ENCODE results near the gene CYP4F22.

CYP4F22 gene

GRCh38 chr19:15488489-15489226, 19.7 kb upstream of the CYP4F22 start:
- WGBS (ENCODE audit: insufficient coverage): 94% methylated on average over 9 of the region's 13 CpGs
- Histone ChIP-seq H3K9me3 (ENCODE audit: control extremely low read depth in 1 of 5, control insufficient read depth in 4 of 5, insufficient read depth in 2 of 5, low read depth in 1 of 5, low read length in 4 of 5) (no peaks in the 10 kb centered on the region), H3K4me3 (ENCODE audit: control insufficient read depth in 1 of 7, extremely low read depth in 1 of 7, insufficient read depth in 4 of 7, low read depth in 2 of 7, low read length in 6 of 7) (no peak overlapping the region), H3K4me1 (ENCODE audit: control extremely low read depth in 1 of 4, control insufficient read depth in 4 of 4, insufficient read depth in 4 of 4, low read length in 3 of 4) (no peaks in the 10 kb centered on the region), H3K36me3 (ENCODE audit: control insufficient read depth in 4 of 4, insufficient read depth in 4 of 4, low read length in 3 of 4) (no peaks in the 10 kb centered on the region), H3K27me3 (replicated peaks in 2 of 5; ENCODE audit: control insufficient read depth in 4 of 5, insufficient read depth in 5 of 5, low read length in 4 of 5) (no peaks in the 10 kb centered on the region), H3K27ac (ENCODE audit: insufficient read depth in 1 of 2, low read depth in 1 of 2, low read length in 2 of 2, poor library complexity in 1 of 2, severe bottlenecking in 2 of 2) (no peak overlapping the region)
- POLR2A ChIA-PET: no interaction called here
- no peak for DNase-seq
- CTCF ChIA-PET: no interaction called here

- H3K4me1 ChIP-seq (ENCODE audit: control extremely low read depth in 1 of 4, control insufficient read depth in 4 of 4, insufficient read depth in 4 of 4, low read length in 3 of 4): no peaks in the 10 kb centered on the region
- no peaks in the 10 kb centered on the region for H3K36me3 ChIP-seq (ENCODE audit: control insufficient read depth in 4 of 4, insufficient read depth in 4 of 4, low read length in 3 of 4)
- no peaks in the 10 kb centered on the region for H3K9me3 ChIP-seq (ENCODE audit: control extremely low read depth in 1 of 5, control insufficient read depth in 4 of 5, insufficient read depth in 2 of 5, low read depth in 1 of 5, low read length in 4 of 5)
- ChIA-PET POLR2A (no interaction called here), CTCF (interaction anchor here (1.0 kb wide), 1 partner anchor 17 kb away, joined by 3 read pairs; no protein-coding TSS in a partner anchor)
- no CpG with 5 or more reads among the region's 1 CpG for WGBS (ENCODE audit: insufficient coverage)
- H3K27me3 ChIP-seq (replicated peaks in 2 of 5; ENCODE audit: control insufficient read depth in 4 of 5, insufficient read depth in 5 of 5, low read length in 4 of 5): no peaks in the 10 kb centered on the region
- H3K27ac ChIP-seq (ENCODE audit: insufficient read depth in 1 of 2, low read depth in 1 of 2, low read length in 2 of 2, poor library complexity in 1 of 2, severe bottlenecking in 2 of 2): no peak overlapping the region
- no peak overlapping the region for H3K4me3 ChIP-seq (ENCODE audit: control insufficient read depth in 1 of 7, extremely low read depth in 1 of 7, insufficient read depth in 4 of 7, low read depth in 2 of 7, low read length in 6 of 7)
- DNase-seq: no peak
Measured at GRCh38 chr19:15495151-15495550, 13.2 kb upstream of the CYP4F22 start.

- DNase-seq: no peak
- Histone ChIP-seq H3K36me3 (ENCODE audit: control insufficient read depth in 4 of 4, insufficient read depth in 4 of 4, low read length in 3 of 4) (no peaks in the 10 kb centered on the region), H3K4me3 (ENCODE audit: control insufficient read depth in 1 of 7, extremely low read depth in 1 of 7, insufficient read depth in 4 of 7, low read depth in 2 of 7, low read length in 6 of 7) (no peak overlapping the region), H3K9me3 (ENCODE audit: control extremely low read depth in 1 of 5, control insufficient read depth in 4 of 5, insufficient read depth in 2 of 5, low read depth in 1 of 5, low read length in 4 of 5) (no peaks in the 10 kb centered on the region), H3K4me1 (ENCODE audit: control extremely low read depth in 1 of 4, control insufficient read depth in 4 of 4, insufficient read depth in 4 of 4, low read length in 3 of 4) (no peaks in the 10 kb centered on the region), H3K27me3 (replicated peaks in 2 of 5; ENCODE audit: control insufficient read depth in 4 of 5, insufficient read depth in 5 of 5, low read length in 4 of 5) (peaks cover 0 to 2% (median 0%) of the 10 kb centered on the region in 5 experiments), H3K27ac (ENCODE audit: insufficient read depth in 1 of 2, low read depth in 1 of 2, low read length in 2 of 2, poor library complexity in 1 of 2, severe bottlenecking in 2 of 2) (no peak overlapping the region)
- CTCF ChIA-PET: interaction anchor here (1.1 kb wide), 1 partner anchor 18 kb away, joined by 4 read pairs; no protein-coding TSS in a partner anchor
- POLR2A ChIA-PET: no interaction called here
- 88% methylated on average over 7 of the region's 10 CpGs for WGBS (ENCODE audit: insufficient coverage)
Measured at GRCh38 chr19:15498156-15498858, 10.0 kb upstream of the CYP4F22 start.

- POLR2A ChIA-PET: no interaction called here
- no peak for DNase-seq
- CTCF ChIA-PET: interaction anchor here (1.1 kb wide), 1 partner anchor 19 kb away, joined by 4 read pairs; no protein-coding TSS in a partner anchor
- no peaks in the 10 kb centered on the region for H3K36me3 ChIP-seq (ENCODE audit: control insufficient read depth in 4 of 4, insufficient read depth in 4 of 4, low read length in 3 of 4)
- H3K27ac ChIP-seq (ENCODE audit: insufficient read depth in 1 of 2, low read depth in 1 of 2, low read length in 2 of 2, poor library complexity in 1 of 2, severe bottlenecking in 2 of 2): no peak overlapping the region
- no peak overlapping the region for H3K4me3 ChIP-seq (ENCODE audit: control insufficient read depth in 1 of 7, extremely low read depth in 1 of 7, insufficient read depth in 4 of 7, low read depth in 2 of 7, low read length in 6 of 7)
- WGBS (ENCODE audit: insufficient coverage): 66% methylated on average over 4 of the region's 6 CpGs
- H3K27me3 ChIP-seq (replicated peaks in 2 of 5; ENCODE audit: control insufficient read depth in 4 of 5, insufficient read depth in 5 of 5, low read length in 4 of 5): peaks cover 0 to 2% (median 0%) of the 10 kb centered on the region in 5 experiments
- H3K9me3 ChIP-seq (ENCODE audit: control extremely low read depth in 1 of 5, control insufficient read depth in 4 of 5, insufficient read depth in 2 of 5, low read depth in 1 of 5, low read length in 4 of 5): no peaks in the 10 kb centered on the region
- H3K4me1 ChIP-seq (ENCODE audit: control extremely low read depth in 1 of 4, control insufficient read depth in 4 of 4, insufficient read depth in 4 of 4, low read length in 3 of 4): no peaks in the 10 kb centered on the region
Measured at GRCh38 chr19:15498910-15499309, 9.4 kb upstream of the CYP4F22 start.

GRCh38 chr19:15501596-15501995, 6.7 kb upstream of the CYP4F22 start:
- Histone ChIP-seq H3K27me3 (replicated peaks in 2 of 5; ENCODE audit: control insufficient read depth in 4 of 5, insufficient read depth in 5 of 5, low read length in 4 of 5) (peaks cover 0 to 2% (median 0%) of the 10 kb centered on the region in 5 experiments), H3K27ac (ENCODE audit: insufficient read depth in 1 of 2, low read depth in 1 of 2, low read length in 2 of 2, poor library complexity in 1 of 2, severe bottlenecking in 2 of 2) (no peak overlapping the region), H3K9me3 (ENCODE audit: control extremely low read depth in 1 of 5, control insufficient read depth in 4 of 5, insufficient read depth in 2 of 5, low read depth in 1 of 5, low read length in 4 of 5) (no peaks in the 10 kb centered on the region), H3K4me3 (ENCODE audit: control insufficient read depth in 1 of 7, extremely low read depth in 1 of 7, insufficient read depth in 4 of 7, low read depth in 2 of 7, low read length in 6 of 7) (no peak overlapping the region), H3K4me1 (ENCODE audit: control extremely low read depth in 1 of 4, control insufficient read depth in 4 of 4, insufficient read depth in 4 of 4, low read length in 3 of 4) (no peaks in the 10 kb centered on the region), H3K36me3 (ENCODE audit: control insufficient read depth in 4 of 4, insufficient read depth in 4 of 4, low read length in 3 of 4) (no peaks in the 10 kb centered on the region)
- ChIA-PET CTCF (interaction anchor here (1.8 kb wide), 1 partner anchor 23 kb away, joined by 3 read pairs; no protein-coding TSS in a partner anchor), POLR2A (no interaction called here)
- no CpG with 5 or more reads among the region's 1 CpG for WGBS (ENCODE audit: insufficient coverage)
- DNase-seq: no peak

- no peak for DNase-seq
- Histone ChIP-seq H3K4me3 (ENCODE audit: control insufficient read depth in 1 of 7, extremely low read depth in 1 of 7, insufficient read depth in 4 of 7, low read depth in 2 of 7, low read length in 6 of 7) (no peak overlapping the region), H3K27ac (ENCODE audit: insufficient read depth in 1 of 2, low read depth in 1 of 2, low read length in 2 of 2, poor library complexity in 1 of 2, severe bottlenecking in 2 of 2) (no peak overlapping the region), H3K27me3 (replicated peaks in 2 of 5; ENCODE audit: control insufficient read depth in 4 of 5, insufficient read depth in 5 of 5, low read length in 4 of 5) (peaks cover 0 to 2% (median 0%) of the 10 kb centered on the region in 5 experiments), H3K36me3 (ENCODE audit: control insufficient read depth in 4 of 4, insufficient read depth in 4 of 4, low read length in 3 of 4) (no peaks in the 10 kb centered on the region), H3K4me1 (ENCODE audit: control extremely low read depth in 1 of 4, control insufficient read depth in 4 of 4, insufficient read depth in 4 of 4, low read length in 3 of 4) (no peaks in the 10 kb centered on the region), H3K9me3 (ENCODE audit: control extremely low read depth in 1 of 5, control insufficient read depth in 4 of 5, insufficient read depth in 2 of 5, low read depth in 1 of 5, low read length in 4 of 5) (no peaks in the 10 kb centered on the region)
- 92% methylated on average over 1 of the region's 1 CpG for WGBS (ENCODE audit: insufficient coverage)
- POLR2A ChIA-PET: no interaction called here
- CTCF ChIA-PET: interaction anchor here (1.8 kb wide), 1 partner anchor 23 kb away, joined by 3 read pairs; no protein-coding TSS in a partner anchor
Measured at GRCh38 chr19:15502264-15502663, 6.1 kb upstream of the CYP4F22 start.

GRCh38 chr19:15506074-15506571, 2.2 kb upstream of the CYP4F22 start:
- no peak overlapping the region for H3K27ac ChIP-seq (ENCODE audit: insufficient read depth in 1 of 2, low read depth in 1 of 2, low read length in 2 of 2, poor library complexity in 1 of 2, severe bottlenecking in 2 of 2)
- no peaks in the 10 kb centered on the region for H3K9me3 ChIP-seq (ENCODE audit: control extremely low read depth in 1 of 5, control insufficient read depth in 4 of 5, insufficient read depth in 2 of 5, low read depth in 1 of 5, low read length in 4 of 5)
- H3K36me3 ChIP-seq (ENCODE audit: control insufficient read depth in 4 of 4, insufficient read depth in 4 of 4, low read length in 3 of 4): no peaks in the 10 kb centered on the region
- WGBS (ENCODE audit: insufficient coverage): 100% methylated on average over 2 of the region's 5 CpGs
- H3K4me3 ChIP-seq (ENCODE audit: control insufficient read depth in 1 of 7, extremely low read depth in 1 of 7, insufficient read depth in 4 of 7, low read depth in 2 of 7, low read length in 6 of 7): no peak overlapping the region
- peaks cover 0 to 19% (median 12%) of the 10 kb centered on the region in 4 experiments for H3K4me1 ChIP-seq (ENCODE audit: control extremely low read depth in 1 of 4, control insufficient read depth in 4 of 4, insufficient read depth in 4 of 4, low read length in 3 of 4)
- DNase-seq: no peak
- peaks cover 0 to 9% (median 0%) of the 10 kb centered on the region in 5 experiments for H3K27me3 ChIP-seq (replicated peaks in 2 of 5; ENCODE audit: control insufficient read depth in 4 of 5, insufficient read depth in 5 of 5, low read length in 4 of 5)
- ChIA-PET CTCF (interaction anchor here (1.3 to 1.7 kb wide), 2 partner anchors 25 to 51 kb away, joined by 3 to 7 read pairs; no protein-coding TSS in a partner anchor), POLR2A (no interaction called here)

All from common myeloid progenitor, CD34-positive (primary cell).